IPS DF 4.7 (cell line): ENCODE measurements around the gene ZNF580.
A peak's percentile ranks its signal among the peaks of the same experiment; 100 is the strongest.

Experiments
- DNase-seq: peaks from one replicate; pipeline ENCODE4 v3.0.0-alpha.2; 2013; ENCODE audit warnings: low spot score; ENCODE audit errors: extremely low read depth

ZNF580 gene

GRCh38 chr19:55660404-55660803 is 19.6 kb downstream of the ZNF580 start:
- no peak for DNase-seq

DNA sequence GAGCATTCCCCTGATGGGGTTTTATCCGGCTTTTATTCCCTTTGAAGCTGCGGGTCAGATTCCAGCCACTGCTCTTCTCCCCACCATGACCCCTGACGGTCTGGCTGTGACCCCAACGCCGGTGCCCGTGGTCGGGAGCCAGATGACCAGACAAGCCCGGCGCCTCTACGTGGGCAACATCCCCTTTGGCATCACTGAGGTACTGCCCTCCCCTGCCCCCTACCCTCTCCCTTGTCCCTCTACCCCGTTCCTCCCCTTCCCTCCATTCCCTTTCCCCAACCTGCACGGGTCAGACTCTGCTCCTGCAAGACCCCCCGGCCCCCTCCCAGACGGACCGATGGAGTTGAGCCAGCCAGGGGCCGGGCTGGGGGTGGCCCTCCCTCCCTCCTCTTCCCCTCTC is 20.2 kb downstream of the ZNF580 start:
- DNase-seq = no peak

DNA sequence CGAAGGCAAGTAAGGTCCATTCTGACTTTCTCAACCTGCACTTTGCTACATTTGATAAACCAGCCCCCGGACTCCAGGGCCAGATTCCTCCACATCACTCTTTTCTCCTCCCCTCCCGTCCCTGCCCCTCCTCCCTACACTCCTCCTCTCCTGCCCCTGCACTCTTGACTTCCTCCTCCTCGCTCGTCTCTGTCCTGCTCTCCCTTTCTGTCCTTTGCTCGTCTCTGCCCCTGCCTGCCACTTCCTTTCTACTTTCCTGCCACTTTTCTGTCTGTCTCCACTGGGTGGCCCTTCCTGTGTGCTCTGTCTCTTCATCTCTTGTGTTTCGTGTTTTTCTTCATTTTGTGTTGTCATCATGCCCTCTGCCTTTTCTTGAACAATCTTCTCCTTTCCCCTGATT is 21.0 kb downstream of the ZNF580 start:
- no peak for DNase-seq

DNA sequence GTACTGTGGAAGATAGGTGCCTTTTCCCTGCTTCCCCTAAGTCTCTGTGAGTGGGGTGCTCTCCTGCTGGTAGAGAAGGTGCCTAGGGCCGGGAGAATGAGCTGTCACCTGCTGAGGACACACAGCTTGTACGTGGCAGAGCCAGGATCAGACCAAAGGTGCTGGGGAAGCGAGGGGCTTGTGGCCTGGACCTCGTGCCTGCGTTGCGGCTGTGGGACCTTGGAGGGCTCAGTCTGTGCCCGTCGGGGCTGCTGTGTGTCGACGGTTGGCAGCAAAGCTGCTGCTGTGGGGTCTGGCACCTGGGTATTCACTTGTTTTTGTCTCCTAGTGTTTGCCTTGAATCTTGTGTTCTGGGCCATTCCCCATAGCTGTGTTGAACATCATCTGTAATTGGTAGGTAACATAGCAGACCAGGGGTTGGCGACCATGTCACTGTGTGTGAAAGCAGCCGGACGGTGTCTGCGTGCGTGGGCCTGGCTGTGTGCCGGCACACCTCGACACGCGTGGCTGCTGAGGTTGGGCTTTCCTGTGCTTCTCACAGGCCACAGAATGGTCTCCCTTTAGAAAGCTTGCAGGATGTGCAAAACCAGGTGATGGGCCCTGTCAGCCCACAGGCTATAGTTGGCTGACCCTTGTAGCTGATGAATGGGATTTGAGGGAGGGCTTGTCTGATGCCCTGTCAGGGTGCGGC is 23.2 kb downstream of the ZNF580 start:
- no peak for DNase-seq

DNA sequence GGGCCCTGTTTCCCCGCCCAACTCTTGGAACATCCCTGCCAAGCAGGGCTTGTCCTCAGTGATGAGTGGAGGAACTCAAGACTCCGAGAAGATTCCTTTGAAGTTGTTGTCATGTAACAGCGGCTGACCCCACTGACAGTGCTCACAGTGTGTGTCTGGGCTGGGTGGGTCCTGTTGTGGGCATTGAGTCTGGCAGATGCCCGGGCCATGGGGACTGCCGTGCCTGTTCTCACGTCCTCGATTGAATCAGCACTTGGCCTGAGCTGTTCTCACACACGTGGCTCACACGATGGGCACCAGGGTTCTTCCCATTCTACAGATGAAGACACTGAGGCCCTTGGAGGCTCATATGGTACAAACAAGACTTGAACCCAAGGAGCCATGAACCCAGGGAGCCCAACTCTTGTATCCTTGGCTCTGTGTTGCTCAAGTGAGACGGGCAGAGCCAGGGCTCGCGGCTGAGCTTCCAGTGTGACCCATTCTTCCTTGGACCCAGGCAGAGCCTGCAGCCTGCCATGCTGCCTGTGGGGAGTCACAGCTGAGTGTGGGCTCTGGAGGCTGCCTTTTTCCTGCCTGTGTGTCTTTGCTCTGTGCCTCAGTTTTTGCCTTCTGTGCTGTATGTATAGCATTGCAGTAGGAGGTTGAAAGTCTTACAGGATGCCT is 25.7 kb downstream of the ZNF580 start:
- DNase-seq = no peak

GRCh38 chr19:55667006-55667381 is 26.2 kb downstream of the ZNF580 start:
- DNase-seq = no peak

- no peak for DNase-seq
Observed at GRCh38 chr19:55667511-55667910, 26.7 kb downstream of the ZNF580 start.

DNA sequence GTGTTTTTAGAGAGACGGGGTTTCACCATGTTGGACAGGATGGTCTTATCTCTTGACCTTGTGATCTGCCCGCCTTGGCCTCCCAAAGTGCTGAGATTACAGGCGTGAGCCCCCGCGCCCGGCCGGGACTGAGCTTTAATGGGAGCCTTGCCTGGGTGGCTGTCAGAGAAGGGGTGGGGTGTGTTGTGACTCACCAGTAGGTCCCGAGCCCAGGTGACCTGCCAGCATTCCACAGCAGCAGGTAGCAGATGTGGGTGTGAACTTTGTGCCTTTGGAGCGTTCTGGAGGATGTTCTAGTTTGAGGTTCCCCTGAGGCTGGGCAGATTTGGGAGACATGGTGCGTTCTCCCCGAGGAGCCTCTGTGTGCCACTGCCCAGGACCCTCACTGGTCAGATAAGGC is 27.2 kb downstream of the ZNF580 start:
- no peak for DNase-seq

DNA sequence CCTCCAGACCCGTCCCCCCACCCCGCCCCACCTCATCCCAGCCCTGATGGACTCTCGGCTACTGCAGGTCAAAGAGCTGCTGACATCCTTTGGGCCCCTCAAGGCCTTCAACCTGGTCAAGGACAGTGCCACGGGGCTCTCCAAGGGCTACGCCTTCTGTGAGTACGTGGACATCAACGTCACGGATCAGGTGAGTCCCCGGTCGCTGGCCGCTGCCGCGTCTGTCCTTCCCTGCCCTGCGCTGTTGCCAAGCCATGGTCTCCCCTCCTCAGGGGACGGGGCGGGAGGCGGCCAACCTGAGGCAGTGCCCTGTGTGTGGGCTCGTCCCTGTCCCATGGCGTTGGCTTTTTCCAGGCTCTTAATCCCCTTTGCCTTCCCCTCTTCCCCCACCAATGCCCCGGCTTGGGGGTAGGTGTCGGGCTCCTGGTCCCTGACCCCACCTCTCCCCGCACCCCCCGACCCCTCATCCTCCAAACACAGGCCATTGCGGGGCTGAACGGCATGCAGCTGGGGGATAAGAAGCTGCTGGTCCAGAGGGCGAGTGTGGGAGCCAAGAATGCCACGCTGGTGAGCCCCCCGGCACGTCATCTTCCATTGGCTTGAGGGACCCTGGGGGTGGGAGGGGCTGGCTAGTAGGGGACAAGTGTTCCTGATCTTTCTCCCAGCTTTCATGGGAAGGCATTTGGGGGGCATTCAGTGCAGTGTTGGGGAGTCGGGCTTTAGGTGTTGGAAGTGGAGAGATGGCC is 28.0 kb downstream of the ZNF580 start:
- DNase-seq = no peak

GRCh38 chr19:55669418-55670279 is 28.8 kb downstream of the ZNF580 start:
- no peak for DNase-seq

GRCh38 chr19:55670280-55671053 is 29.7 kb downstream of the ZNF580 start:
- DNase-seq = no peak

DNA sequence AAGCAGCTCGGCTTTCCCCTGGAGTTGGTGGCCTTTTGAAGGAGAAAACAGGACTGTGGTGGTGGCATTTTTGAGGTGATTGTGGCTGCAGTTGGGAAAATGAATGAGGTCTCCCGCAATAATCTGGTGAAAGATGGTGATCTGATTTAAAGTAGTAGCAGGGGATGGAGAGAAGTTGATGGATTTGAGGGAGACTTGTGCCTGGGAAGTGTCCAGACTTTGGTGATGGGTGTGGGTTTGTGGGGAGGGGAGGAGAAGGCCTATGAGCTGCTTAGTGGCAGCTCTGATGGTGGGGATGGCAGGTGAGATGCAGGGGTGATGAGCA is 30.2 kb downstream of the ZNF580 start:
- DNase-seq = no peak

GRCh38 chr19:55672418-55672817 is 31.6 kb downstream of the ZNF580 start:
- no peak for DNase-seq

GRCh38 chr19:55673465-55673864 is 32.7 kb downstream of the ZNF580 start:
- no peak for DNase-seq

DNA sequence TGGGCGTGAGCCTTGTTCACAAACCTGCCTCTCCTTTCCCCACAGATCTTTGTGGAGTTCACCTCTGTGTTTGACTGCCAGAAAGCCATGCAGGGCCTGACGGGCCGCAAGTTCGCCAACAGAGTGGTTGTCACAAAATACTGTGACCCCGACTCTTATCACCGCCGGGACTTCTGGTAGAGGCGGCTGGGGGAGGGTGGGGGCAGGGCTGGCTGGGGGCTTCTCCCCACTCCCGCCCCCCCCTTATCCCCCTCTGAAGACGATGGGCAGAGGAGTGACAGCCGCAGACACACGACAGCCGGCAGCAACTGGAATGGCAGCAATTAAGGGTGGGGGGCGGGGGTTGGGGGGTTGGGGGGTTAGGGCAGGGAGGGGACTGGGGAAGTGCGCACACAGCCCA is 33.1 kb downstream of the ZNF580 start:
- DNase-seq = no peak

GRCh38 chr19:55674459-55674840 is 33.6 kb downstream of the ZNF580 start:
- DNase-seq = no peak

DNA sequence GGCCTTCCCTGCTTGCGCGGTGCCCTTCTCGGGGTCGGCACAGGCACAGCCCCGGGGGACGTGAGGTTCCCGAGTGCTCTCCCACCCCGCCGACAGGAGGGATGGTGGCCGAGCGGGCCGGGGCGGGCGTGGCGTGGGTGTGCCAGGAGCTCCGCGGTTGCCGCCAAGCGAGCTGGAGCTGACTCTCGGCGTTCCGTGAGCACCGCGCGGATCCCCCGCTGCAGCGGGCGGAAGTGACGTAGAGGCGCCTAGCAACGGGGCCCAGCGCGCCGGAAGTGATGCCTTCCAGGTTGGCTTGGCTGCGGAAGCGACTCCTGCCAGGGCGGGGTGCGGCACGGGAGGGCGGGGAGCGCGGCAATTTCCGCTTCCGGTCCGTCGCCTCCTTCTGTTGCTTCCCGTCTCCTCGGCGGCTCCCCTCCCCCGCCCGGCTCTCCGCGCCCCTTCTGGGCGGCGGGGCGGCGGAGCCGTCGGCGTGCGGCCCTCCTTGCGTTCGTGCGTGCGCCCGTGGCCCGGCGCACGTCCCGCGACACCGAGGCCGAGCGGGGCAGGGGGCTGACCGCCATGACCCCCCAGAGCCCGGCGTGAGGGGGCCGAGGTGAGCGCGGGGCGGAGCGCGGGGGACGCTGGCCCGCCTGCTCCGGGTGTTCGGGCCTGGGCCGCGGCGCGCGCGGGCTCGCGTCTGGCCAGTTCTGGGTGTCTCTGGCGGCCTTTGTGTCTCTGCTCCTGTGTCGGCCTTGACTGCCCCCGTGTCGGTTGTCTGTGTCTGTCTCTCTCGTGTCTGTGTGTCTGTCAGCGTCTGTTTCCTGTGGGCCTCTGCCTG is 34.2 kb downstream of the ZNF580 start, which contains the start of gene EPN1:
TSS of gene EPN1 (plus strand) at position 386 of the 820 bp plus-strand sequence. CDS start 3,402 bp downstream, outside the sequence.
- DNase-seq = peak; percentile 56

- DNase-seq = no peak
Observed at GRCh38 chr19:55675661-55676354, 35.0 kb downstream of the ZNF580 start.

DNA sequence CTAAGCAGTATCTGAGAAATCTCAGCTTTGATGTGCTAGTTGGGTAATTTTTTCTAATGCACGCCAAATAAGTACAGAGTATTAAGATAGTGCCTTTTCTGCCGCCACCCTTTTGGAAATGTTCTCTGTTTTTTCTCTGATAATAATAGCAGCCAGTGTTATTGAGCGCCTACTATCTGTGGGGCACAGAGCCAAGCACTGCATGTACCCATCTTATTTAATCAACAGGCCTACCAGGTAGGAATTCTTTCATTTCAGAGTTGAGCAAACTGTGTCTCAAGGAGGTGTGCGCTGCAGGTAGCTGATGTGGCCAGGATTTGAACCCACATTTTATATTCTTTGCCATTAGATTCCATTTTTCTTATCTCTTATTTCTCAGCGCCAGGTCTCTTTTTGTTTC is 35.6 kb downstream of the ZNF580 start:
- no peak for DNase-seq
